ENCODE data around the gene VEGFA. TPM values are rescaled to one million over a fixed set of nuclear protein-coding genes. Genes with fewer than 3 reads are reported as not detected.

The VEGFA gene
- total RNA-seq, 1 donor from 2014 or later, result 236 TPM

DNA sequence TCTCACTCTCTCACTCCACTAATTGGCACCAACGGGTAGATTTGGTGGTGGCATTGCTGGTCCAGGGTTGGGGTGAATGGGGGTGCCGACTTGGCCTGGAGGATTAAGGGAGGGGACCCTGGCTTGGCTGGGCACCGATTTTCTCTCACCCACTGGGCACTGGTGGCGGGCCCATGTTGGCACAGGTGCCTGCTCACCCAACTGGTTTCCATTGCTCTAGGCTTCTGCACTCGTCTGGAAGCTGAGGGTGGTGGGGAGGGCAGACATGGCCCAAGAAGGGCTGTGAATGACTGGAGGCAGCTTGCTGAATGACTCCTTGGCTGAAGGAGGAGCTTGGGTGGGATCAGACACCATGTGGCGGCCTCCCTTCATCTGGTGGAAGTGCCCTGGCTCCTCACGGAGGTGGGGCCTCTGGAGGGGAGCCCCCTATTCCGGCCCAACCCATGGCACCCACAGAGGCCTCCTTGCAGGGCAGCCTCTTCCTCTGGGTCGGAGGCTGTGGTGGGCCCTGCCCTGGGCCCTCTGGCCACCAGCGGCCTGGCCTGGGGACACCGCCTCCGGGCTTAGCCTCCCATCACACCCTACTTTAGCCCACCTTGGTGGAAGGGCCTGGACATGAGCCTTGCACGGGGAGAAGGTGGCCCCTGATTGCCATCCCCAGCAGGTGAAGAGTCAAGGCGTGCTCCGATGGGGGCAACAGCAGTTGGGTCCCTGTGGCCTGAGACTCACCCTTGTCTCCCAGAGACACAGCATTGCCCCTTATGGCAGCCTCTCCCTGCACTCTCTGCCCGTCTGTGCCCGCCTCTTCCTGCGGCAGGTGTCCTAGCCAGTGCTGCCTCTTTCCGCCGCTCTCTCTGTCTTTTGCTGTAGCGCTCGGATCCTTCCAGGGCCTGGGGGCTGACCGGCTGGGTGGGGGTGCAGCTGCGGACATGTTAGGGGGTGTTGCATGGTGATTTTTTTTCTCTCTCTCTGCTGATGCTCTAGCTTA is 11.2 kb downstream of the VEGFA start:
- TF ChIP-seq, protein P1, sequence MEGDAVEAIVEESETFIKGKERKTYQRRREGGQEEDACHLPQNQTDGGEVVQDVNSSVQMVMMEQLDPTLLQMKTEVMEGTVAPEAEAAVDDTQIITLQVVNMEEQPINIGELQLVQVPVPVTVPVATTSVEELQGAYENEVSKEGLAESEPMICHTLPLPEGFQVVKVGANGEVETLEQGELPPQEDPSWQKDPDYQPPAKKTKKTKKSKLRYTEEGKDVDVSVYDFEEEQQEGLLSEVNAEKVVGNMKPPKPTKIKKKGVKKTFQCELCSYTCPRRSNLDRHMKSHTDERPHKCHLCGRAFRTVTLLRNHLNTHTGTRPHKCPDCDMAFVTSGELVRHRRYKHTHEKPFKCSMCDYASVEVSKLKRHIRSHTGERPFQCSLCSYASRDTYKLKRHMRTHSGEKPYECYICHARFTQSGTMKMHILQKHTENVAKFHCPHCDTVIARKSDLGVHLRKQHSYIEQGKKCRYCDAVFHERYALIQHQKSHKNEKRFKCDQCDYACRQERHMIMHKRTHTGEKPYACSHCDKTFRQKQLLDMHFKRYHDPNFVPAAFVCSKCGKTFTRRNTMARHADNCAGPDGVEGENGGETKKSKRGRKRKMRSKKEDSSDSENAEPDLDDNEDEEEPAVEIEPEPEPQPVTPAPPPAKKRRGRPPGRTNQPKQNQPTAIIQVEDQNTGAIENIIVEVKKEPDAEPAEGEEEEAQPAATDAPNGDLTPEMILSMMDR (IDR thresholded peaks at IDR 0.05; ENCODE audit: insufficient read depth, low read length, poor library complexity, severe bottlenecking), result no peak
- no peak for DNase-seq (ENCODE audit: low read depth)
- Histone ChIP-seq H3K27me3 (ENCODE audit: control insufficient read depth, insufficient read depth, low read length) (no peaks in the 10 kb centered on the region), H3K36me3 (ENCODE audit: control insufficient read depth, insufficient read depth, low read length) (peaks cover 5% of the 10 kb centered on the region), H3K4me3 (ENCODE audit: low read depth, low read length) (no peak overlapping the region)

DNA sequence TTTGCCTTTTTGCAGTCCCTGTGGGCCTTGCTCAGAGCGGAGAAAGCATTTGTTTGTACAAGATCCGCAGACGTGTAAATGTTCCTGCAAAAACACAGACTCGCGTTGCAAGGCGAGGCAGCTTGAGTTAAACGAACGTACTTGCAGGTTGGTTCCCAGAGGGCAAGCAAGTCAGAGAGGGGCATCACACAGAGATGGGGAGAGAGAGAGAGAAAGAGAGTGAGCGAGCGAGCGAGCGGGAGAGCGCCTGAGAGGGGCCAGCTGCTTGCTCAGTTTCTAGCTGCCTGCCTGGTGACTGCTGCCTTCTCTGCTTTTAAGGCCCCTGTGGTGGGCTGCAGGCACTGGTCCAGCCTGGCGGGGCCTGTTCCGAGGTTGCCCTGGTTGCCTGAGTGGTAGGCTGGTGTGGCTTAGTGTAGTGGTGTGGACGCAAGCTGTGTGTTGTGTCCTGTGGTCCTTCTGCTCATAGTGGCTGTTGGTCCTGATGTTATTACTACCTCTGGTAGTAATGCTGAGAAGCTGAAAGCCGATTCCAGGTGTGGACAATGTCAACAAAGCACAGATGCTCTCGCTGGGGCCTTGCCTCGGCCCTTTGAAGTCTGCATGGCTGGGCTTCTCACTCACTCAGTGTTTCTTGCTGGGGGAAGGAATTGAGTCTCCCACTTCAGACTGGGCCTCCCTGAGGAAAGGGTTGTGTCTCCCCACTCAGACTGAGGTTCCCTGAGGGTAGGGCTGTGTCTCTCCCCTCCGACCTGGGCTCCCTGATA is 12.1 kb downstream of the VEGFA start:
- Histone ChIP-seq H3K4me3 (ENCODE audit: low read depth, low read length) (no peak overlapping the region), H3K27me3 (ENCODE audit: control insufficient read depth, insufficient read depth, low read length) (no peaks in the 10 kb centered on the region), H3K36me3 (ENCODE audit: control insufficient read depth, insufficient read depth, low read length) (peaks cover 6% of the 10 kb centered on the region)
- TF ChIP-seq, protein P1 (IDR thresholded peaks at IDR 0.05; ENCODE audit: insufficient read depth, low read length, poor library complexity, severe bottlenecking), result no peak
- no peak for DNase-seq (ENCODE audit: low read depth)

DNA sequence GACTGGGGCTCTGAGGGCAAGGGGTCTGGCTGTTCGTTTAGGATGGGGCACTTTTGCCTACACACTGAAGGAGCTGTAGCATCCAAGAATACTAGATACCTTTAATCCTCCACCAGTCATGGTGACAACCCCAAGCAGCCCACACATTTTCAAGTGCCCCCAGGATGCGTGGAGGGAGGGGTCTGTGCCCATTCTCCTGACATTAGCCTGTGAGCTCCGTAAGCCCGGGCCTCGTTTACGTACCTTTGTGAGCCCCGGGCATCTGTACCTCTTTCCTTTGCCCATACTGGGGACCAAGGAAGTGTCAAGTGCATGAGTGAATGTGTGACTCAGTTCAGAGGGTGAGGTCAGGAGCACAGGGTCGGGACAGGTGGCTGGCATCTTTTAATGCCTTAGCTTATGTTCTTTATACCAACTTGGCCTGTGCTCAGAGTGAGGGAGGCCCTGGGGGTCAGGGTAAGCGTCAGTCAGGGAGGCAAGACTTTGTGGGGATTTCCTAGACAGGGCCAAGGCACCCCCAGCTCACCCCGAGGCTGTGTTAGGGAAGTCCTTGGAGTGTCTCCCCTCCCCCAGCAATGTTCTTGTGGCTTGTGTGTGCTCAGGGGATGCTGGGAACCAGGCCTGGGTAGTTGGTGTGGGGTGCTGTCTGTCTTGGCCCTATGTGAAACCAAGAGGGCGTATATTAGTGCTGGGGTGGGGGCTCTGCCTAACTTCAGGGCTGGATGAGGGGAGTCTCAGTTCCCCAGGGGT is 12.9 kb downstream of the VEGFA start:
- DNase-seq (ENCODE audit: low read depth), result no peak
- TF ChIP-seq, protein P1 (IDR thresholded peaks at IDR 0.05; ENCODE audit: insufficient read depth, low read length, poor library complexity, severe bottlenecking), result no peak
- H3K36me3 ChIP-seq (ENCODE audit: control insufficient read depth, insufficient read depth, low read length), result peaks cover 6% of the 10 kb centered on the region
- H3K27me3 ChIP-seq (ENCODE audit: control insufficient read depth, insufficient read depth, low read length), result no peaks in the 10 kb centered on the region
- H3K4me3 ChIP-seq (ENCODE audit: low read depth, low read length), result no peak overlapping the region

DNA sequence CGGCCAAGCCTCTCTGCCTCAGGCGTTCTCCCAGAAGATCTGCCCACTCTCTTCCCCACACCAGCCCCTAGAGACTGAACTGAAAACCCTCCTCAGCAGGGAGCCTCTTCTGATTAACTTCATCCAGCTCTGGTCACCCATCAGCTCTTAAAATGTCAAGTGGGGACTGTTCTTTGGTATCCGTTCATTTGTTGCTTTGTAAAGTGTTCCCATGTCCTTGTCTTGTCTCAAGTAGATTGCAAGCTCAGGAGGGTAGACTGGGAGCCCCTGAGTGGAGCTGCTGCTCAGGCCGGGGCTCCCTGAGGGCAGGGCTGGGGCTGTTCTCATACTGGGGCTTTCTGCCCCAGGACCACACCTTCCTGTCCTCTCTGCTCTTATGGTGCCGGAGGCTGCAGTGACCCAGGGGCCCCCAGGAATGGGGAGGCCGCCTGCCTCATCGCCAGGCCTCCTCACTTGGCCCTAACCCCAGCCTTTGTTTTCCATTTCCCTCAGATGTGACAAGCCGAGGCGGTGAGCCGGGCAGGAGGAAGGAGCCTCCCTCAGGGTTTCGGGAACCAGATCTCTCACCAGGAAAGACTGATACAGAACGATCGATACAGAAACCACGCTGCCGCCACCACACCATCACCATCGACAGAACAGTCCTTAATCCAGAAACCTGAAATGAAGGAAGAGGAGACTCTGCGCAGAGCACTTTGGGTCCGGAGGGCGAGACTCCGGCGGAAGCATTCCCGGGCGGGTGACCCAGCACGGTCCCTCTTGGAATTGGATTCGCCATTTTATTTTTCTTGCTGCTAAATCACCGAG is 14.2 kb downstream of the VEGFA start:
- Histone ChIP-seq H3K27me3 (ENCODE audit: control insufficient read depth, insufficient read depth, low read length) (no peaks in the 10 kb centered on the region), H3K36me3 (ENCODE audit: control insufficient read depth, insufficient read depth, low read length) (peaks cover 6% of the 10 kb centered on the region), H3K4me3 (ENCODE audit: low read depth, low read length) (no peak overlapping the region)
- TF ChIP-seq, protein P1 (IDR thresholded peaks at IDR 0.05; ENCODE audit: insufficient read depth, low read length, poor library complexity, severe bottlenecking), result no peak
- DNase-seq (ENCODE audit: low read depth), result no peak

DNA sequence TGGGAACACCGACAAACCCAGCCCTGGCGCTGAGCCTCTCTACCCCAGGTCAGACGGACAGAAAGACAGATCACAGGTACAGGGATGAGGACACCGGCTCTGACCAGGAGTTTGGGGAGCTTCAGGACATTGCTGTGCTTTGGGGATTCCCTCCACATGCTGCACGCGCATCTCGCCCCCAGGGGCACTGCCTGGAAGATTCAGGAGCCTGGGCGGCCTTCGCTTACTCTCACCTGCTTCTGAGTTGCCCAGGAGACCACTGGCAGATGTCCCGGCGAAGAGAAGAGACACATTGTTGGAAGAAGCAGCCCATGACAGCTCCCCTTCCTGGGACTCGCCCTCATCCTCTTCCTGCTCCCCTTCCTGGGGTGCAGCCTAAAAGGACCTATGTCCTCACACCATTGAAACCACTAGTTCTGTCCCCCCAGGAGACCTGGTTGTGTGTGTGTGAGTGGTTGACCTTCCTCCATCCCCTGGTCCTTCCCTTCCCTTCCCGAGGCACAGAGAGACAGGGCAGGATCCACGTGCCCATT is 15.3 kb downstream of the VEGFA start:
- TF ChIP-seq, protein P1 (IDR thresholded peaks at IDR 0.05; ENCODE audit: insufficient read depth, low read length, poor library complexity, severe bottlenecking), result no peak
- no peak overlapping the region for H3K4me3 ChIP-seq (ENCODE audit: low read depth, low read length)
- DNase-seq (ENCODE audit: low read depth), result no peak
- H3K27me3 ChIP-seq (ENCODE audit: control insufficient read depth, insufficient read depth, low read length), result no peaks in the 10 kb centered on the region
- H3K36me3 ChIP-seq (ENCODE audit: control insufficient read depth, insufficient read depth, low read length), result peaks cover 6% of the 10 kb centered on the region
